Stimulated activated CD4-positive, alpha-beta T cell treated with anti-CD3 and anti-CD28 coated beads, Interleukin-4, amount 100 ng/mL, for 24 hours (primary cell): ENCODE results near the gene PCDH17.

Experiments used
- DNase-seq: peaks from one replicate; pipeline ENCODE4 v3.0.0-alpha.2; 2020

The PCDH17 gene

GRCh38 chr13:57740719-57741118, 109.2 kb downstream of the PCDH17 start:
- DNase-seq, result no peak

- DNase-seq, result no peak
Measured at GRCh38 chr13:57748096-57748495, 116.6 kb downstream of the PCDH17 start.

DNA sequence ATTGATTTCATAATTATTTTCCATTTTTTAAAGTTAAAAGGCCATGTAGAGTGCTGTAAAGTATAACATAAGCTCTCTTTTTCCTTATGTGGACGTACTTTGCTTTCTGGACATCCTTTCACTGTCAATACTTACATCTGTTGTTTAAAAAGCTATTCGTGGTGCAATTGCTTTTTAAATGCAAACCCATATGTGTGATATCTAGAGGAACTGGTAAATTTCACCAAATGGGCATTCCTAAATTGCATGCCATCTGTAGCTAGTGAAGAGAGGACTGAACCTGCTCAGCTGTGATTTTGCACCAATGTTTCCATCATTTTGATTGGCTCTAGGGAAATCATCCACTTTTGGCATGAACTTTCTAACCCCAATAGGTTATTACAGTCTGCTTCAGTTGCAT, 129.4 kb downstream of the PCDH17 start:
- no peak for DNase-seq

DNA sequence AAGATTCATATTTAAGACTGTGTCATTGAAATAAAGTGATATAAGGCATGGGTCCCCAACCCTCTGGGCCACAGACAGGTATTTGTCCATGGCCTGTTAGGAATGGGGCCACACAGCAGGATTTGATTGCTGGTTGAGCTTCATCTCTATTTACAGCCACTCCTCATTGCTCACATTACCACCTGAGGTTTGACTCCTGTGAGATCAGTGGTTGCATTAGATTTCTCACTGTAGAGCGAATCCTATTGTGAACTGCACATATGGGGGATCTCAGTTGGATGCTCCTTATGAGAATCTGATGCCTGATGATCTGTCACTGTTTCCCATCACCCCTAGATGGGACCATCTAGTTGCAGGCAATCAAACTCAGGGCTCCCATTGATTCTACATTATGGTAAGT, 132.1 kb downstream of the PCDH17 start:
- no peak for DNase-seq
